ENCODE results near the gene C3orf49.

DNA sequence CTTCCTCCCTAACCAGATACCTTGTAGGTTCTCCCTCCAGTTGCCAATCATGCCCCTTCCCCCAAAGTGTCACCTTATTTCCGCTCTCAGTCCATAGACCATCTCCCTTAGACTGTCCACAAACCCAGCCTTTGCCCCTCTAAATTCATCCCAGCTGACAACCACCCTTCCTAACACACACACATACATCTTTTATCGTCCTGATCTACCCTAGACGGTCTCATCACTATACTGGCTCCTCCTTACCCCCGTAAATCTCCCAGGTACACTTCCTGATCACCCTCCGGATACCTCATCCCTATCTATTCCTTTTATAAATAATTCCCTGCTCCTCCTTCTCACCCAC lies 43.7 kb downstream of the C3orf49 start:
- TF ChIP-seq POLR2A (IDR thresholded peaks at IDR 0.05) (no peak), EP300 (IDR thresholded peaks at IDR 0.05) (no peak)

Data from stomach (tissue), 4 donors.